ENCODE measurements around the gene DMKN. TPM values are rescaled to one million over a fixed set of nuclear protein-coding genes. Genes with fewer than 3 reads are reported as not detected.

The DMKN gene
- total and polyA plus RNA-seq, 2 donors (not counting 3 experiments of a cell fraction or from before 2014, with no cell fraction given) = not detected

- Histone ChIP-seq H3K9me3 (replicated peaks; ENCODE audit: control insufficient read depth, insufficient read depth, low read length) (no peaks in the 10 kb centered on the region), H3K4me3 (replicated peaks in 1 of 3; ENCODE audit: insufficient read depth in 1 of 3, low read depth in 1 of 3, low read length in 3 of 3) (no peak overlapping the region), H2AFZ (ENCODE audit: low read depth, low read length) (no peak overlapping the region), H3K9ac (replicated peaks; ENCODE audit: extremely low read depth, insufficient read depth, low read length) (no peak overlapping the region), H3K9me1 (replicated peaks; ENCODE audit: control insufficient read depth, extremely low read depth, insufficient read depth, low read length) (no peaks in the 10 kb centered on the region), H3K36me3 (ENCODE audit: control insufficient read depth in 2 of 2, extremely low read depth in 1 of 2, insufficient read depth in 2 of 2, low read length in 2 of 2) (no peaks in the 10 kb centered on the region), H3K4me1 (ENCODE audit: control insufficient read depth, extremely low read depth, insufficient read depth, low read length) (no peaks in the 10 kb centered on the region), H3K79me2 (ENCODE audit: control insufficient read depth, insufficient read depth, low read length) (no peaks in the 10 kb centered on the region), H4K20me1 (replicated peaks; ENCODE audit: control insufficient read depth, extremely low read depth, insufficient read depth, low read length) (no peaks in the 10 kb centered on the region), H3K4me2 (ENCODE audit: insufficient read depth, low read length) (no peak overlapping the region), H3K27ac (ENCODE audit: insufficient read depth, low read depth, low read length) (no peak overlapping the region), H3K27me3 (ENCODE audit: control insufficient read depth in 2 of 2, insufficient read depth in 2 of 2, low read length in 2 of 2) (no peaks in the 10 kb centered on the region)
- FAIRE-seq = peak; percentile 56
- dilution Hi-C loops (cut with MboI; ENCODE audit: extremely low pct_ligation_motif_present, low sequenced_read_pairs) (no loop called here), intact Hi-C loops (cut with micrococcal nuclease) (loop anchor here (1.0 kb wide), 3 partner anchors 143 to 428 kb away; no protein-coding TSS in a partner anchor)
- POLR2A ChIA-PET = no interaction called here
- no peak for TF ChIP-seq POLR2AphosphoS5 (IDR thresholded peaks at IDR 0.05; ENCODE audit: insufficient read depth, low read depth, low read length)
- TF ChIP-seq GATA2 (IDR thresholded peaks at IDR 0.05; ENCODE audit: insufficient read depth, insufficient read length, low read depth, low read length) = no peak
- no peak for TF ChIP-seq POLR2A (IDR thresholded peaks at IDR 0.05; ENCODE audit: low read depth, low read length)
- TF ChIP-seq MYC (IDR thresholded peaks at IDR 0.05; ENCODE audit: low read depth, low read length) = no peak
- TF ChIP-seq, protein P1, sequence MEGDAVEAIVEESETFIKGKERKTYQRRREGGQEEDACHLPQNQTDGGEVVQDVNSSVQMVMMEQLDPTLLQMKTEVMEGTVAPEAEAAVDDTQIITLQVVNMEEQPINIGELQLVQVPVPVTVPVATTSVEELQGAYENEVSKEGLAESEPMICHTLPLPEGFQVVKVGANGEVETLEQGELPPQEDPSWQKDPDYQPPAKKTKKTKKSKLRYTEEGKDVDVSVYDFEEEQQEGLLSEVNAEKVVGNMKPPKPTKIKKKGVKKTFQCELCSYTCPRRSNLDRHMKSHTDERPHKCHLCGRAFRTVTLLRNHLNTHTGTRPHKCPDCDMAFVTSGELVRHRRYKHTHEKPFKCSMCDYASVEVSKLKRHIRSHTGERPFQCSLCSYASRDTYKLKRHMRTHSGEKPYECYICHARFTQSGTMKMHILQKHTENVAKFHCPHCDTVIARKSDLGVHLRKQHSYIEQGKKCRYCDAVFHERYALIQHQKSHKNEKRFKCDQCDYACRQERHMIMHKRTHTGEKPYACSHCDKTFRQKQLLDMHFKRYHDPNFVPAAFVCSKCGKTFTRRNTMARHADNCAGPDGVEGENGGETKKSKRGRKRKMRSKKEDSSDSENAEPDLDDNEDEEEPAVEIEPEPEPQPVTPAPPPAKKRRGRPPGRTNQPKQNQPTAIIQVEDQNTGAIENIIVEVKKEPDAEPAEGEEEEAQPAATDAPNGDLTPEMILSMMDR (IDR thresholded peaks at IDR 0.05; ENCODE audit: extremely low read depth in 1 of 2, insufficient read depth in 1 of 2, low read depth in 1 of 2, low read length in 2 of 2) = peak; percentile 82 to 98
- TF ChIP-seq, protein P2, sequence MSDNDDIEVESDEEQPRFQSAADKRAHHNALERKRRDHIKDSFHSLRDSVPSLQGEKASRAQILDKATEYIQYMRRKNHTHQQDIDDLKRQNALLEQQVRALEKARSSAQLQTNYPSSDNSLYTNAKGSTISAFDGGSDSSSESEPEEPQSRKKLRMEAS (IDR thresholded peaks at IDR 0.05; ENCODE audit: insufficient read depth, insufficient read length) = no peak
- CTCF ChIA-PET = interaction anchor here (0.6 to 2.8 kb wide), 31 partner anchors 9 to 431 kb away, joined by 3 to 118 read pairs (median 4); partner anchors contain the start of genes FFAR1, FFAR3, FXYD7 and USF2
- no TSS peak for BruUV-seq (replicated peaks)
- peak; percentile 44 for DNase-seq (ENCODE audit: low read depth, low spot score)
These were observed 18.1 kb downstream of the DMKN start for GRCh38 chr19:35495107-35496064.

Data from endothelial cell of umbilical vein (primary cell).